GM10266 (cell line): Measurements from ENCODE around the gene C22orf31.

ENCODE experiments used
- DNase-seq: peaks from one replicate; pipeline ENCODE4 v3.0.0; 2012; ENCODE audit errors: extremely low spot score
- TF ChIP-seq, protein P1 (sequence below): IDR thresholded peaks from 2 replicates; pipeline ENCODE4 v1.5.1; 2012; ENCODE audit warnings: mild to moderate bottlenecking, low read depth; ENCODE audit not compliant: control insufficient read depth, insufficient read depth; ENCODE audit errors: missing control alignments

Gene C22orf31

DNA sequence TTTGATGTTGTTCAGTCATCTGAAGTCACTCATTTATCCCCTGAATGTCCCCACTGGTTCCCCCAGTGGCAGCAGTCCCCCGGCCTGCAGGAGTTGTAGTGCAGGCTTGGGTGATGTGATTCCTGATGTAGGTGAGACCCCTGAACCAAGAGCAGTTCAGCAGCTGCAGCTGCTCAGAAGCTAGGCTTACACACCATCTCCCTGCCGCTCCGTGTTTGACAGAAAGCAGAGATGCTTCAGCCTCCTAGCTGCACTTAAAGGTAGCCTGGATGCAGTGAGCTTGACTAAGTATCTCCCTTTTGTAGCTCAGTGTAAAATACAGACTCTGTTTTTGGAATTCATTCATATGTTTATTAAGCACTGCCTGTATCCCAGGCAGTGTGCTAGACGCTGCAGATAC lies 47.3 kb downstream of the C22orf31 start:
- TF ChIP-seq, protein P1, sequence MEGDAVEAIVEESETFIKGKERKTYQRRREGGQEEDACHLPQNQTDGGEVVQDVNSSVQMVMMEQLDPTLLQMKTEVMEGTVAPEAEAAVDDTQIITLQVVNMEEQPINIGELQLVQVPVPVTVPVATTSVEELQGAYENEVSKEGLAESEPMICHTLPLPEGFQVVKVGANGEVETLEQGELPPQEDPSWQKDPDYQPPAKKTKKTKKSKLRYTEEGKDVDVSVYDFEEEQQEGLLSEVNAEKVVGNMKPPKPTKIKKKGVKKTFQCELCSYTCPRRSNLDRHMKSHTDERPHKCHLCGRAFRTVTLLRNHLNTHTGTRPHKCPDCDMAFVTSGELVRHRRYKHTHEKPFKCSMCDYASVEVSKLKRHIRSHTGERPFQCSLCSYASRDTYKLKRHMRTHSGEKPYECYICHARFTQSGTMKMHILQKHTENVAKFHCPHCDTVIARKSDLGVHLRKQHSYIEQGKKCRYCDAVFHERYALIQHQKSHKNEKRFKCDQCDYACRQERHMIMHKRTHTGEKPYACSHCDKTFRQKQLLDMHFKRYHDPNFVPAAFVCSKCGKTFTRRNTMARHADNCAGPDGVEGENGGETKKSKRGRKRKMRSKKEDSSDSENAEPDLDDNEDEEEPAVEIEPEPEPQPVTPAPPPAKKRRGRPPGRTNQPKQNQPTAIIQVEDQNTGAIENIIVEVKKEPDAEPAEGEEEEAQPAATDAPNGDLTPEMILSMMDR = no peak

DNA sequence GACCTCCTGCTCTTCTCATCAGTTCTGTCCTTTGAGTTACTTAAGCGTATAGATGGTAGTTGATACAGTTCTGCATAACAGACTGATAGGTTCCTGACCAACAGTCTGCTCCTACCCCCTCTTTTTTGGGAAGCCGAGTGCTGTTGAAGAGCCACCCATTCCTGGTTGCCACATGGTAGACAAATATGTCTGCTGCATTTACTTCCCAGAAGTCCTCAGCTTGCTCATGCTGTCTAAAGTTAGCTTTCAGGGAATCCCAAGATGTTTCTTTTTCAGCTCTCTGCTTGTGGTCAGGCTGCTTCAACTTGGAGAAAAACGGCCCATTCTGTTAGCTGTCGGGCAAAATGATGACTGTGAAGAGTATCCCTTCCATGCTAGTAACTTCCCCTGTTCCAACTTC lies 48.7 kb downstream of the C22orf31 start:
- TF ChIP-seq, protein P1 = no peak
- DNase-seq = no peak

More for the DNA sequence above, 47.3 kb downstream of the C22orf31 start:
- no peak for DNase-seq

DNA sequence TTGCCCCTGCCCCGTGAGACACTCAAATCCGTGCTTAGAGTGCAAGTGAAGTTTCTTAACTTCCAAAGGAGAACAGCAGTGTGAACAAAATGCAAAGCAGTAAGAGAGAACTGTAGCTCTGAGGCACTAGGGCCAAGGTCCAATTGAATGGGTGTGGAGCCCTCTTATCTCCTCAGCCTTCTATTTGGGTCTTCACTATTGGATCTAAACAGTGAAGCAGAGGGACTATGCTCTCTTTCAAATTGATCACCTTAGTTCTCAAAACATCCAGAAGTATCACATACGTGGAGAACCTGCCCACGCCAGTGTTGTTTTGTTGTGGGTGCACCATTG lies 49.6 kb downstream of the C22orf31 start:
- TF ChIP-seq, protein P1 = no peak
- DNase-seq = no peak

DNA sequence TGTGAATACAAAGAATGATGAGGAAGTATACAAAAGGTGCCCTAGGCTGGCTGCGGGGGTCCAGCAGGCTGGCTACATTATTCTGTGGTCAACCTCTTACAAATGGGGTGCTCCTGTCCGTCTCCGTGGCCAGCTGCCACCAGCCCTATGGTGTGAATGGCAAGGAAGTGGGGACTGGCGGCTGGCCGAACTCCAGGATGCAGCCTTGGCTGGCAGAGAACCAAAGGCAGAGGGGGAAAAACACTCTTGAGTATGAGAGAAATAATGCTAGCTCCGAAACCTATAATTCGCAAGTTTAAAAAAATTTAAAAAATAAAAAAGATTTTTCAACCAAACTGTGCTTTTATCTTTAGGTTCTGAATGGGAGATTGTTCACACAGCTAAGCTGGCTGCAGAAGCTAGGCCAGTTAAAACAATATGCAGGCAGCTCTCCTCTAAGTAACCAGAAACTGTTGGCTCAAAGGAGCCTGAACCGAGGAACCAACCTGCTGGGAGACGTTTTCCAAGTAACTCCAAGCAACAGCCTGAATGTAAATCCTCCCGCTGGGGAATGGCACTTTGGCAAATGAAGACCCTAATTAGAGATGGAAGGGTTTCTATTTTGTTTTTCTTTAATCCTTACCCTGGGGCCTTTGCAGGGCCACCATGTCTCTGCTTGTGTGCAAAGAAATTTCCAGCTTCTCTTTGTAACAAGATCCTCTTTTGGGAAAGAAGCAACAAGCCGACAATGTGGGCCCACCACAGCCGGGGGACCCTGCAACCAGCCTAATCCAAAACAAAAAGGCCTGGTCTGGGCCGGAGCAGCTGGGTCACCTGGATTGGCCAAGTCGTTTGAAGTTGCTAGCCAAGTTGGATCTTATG lies 50.2 kb downstream of the C22orf31 start:
- TF ChIP-seq, protein P1 = no peak
- DNase-seq = no peak

DNA sequence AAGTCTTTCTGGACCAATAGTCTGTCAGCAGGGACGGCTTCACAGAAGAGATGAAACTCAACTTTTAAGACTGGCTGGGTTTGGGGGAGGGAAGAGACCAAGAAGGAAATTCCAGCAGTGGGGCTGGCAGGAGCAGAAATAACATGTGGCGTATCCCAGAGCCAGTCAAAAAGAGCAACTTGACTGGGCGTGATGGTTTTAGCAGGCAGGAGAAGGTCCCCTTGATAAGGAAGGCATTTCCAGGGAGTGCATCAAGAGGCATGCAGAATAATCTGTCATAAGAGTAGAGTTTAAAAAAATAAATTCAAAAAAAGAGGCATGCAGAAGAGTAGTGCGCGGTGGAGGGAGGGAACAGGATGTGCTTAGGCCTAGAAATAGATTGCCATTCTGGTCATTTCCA lies 52.5 kb downstream of the C22orf31 start:
- DNase-seq = no peak
- TF ChIP-seq, protein P1 = no peak
